Measurements from ENCODE around the gene G0S2.

Gene G0S2

GRCh38 chr1:209721323-209721722, 46.1 kb downstream of the G0S2 start:
- DNase-seq, result no peak

DNA sequence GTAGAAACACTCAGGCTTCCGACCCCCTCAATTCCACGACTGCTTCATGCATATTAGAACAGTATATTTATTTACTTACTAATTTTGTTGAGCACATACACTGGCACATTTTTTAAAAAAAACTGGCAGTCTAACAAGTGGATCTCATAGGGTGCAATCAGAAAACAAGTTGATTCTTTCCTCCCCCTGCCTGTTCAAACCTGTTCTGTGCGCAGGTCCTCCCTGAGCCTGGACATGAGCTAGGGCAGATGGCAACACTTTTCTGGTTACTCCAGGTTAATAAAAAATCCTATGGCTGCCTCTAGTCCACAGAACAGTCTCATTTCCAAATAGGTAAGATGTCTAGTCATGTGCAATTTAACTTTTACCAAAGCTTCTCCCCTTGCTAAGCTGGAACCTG, 48.1 kb downstream of the G0S2 start:
- no peak for DNase-seq

DNA sequence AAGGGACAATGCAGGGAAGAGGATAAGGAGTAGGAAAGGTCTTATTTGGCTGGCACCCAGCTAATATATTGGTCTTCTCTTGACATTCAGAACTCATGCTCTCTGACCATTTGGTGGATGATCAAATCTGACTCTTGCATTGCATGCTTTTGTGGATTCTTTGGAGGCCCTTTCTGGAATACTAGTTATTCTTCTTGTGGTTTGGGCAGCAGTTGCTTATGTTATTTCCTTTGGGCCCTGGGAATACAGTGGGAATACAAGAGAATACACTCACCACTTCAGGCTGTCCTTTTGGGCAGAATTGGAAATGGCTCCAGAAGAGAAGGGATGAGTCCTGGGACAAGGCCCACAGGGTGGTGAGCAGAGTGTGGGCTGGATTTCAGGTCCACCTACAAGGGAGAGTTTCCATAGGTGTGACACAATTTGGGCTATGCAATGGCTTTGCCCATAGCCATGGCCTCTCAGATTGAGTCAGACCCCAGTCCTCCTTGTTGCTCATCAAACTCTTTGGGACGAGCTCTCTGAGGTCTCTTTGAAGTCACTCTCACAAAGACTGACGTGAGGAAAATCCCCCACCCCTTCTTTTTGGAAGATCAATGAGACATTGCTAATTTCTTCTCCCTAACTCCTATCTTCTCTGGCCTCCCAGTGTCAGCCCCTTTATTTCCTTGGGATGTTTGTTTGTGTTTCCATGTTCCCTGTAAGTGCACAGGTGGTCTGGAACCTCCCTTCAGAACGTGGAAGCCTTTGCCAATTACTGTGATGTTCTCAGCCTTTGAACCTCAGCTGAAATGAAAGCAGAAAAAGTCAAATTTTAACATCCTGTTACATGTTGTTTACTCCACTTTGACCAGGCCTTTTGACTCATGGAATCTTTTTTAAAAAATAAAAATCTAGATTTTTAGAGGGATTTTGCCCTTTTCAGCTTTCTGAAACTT, 48.8 kb downstream of the G0S2 start:
- no peak for DNase-seq
